ENCODE data around the gene MYOCD.

MYOCD gene

DNA sequence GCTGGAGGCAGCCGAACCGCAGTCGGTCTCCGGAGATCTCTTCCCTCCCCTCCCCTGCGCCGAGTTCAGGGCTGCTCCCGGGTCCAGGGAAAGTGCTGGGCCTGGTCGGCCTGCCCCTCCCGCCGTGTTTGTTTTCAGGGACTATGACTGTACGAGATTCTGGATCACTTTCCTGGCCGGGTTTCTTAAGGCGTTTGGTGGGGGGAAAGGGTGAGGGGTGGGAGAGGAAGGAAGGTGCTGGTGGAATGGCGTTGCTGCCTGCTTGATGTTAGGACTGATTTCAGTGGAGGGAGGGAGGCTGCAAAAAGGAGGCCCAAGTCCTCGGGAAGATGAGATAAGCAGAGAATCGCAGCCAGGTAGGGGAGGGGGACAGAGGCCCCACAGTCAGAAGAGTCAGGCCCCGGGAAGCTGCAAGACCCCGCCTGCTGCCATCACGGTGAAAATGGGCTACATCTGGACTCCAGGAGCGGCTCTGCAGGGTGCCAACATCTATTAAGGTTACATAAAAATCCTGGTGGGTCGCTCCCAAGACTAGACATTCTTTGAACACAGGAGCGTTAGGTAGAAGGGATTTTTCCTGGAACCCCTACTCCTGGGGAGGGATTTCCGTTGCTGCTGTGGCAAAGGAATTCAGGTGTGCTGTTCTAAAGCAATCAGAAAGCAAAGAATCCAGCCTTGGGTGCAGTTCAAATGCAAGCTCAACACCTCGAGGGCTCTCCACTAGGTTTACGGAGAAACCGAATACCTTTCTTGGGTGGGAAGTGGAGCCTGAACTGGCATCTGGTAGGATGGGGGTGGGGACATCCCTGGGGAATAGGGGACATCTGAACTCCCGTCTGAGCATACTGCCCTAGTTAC is 124.8 kb downstream of the MYOCD start:
- H3K9me3 ChIP-seq (ENCODE audit: control insufficient read depth, low read length) = no peaks in the 10 kb centered on the region
- H3K4me3 ChIP-seq (ENCODE audit: extremely low read depth, insufficient read depth, low read length, poor library complexity, severe bottlenecking) = peak overlapping the region; percentile 65
- H3K27ac ChIP-seq (ENCODE audit: low read depth, low read length, severe bottlenecking) = no peak overlapping the region
- WGBS, 2 experiments (ENCODE audit: insufficient coverage in 2 of 2) = 8 to 13% methylated on average over 22 to 23 of the region's 27 CpGs
- no peaks in the 10 kb centered on the region for H3K36me3 ChIP-seq (ENCODE audit: control insufficient read depth, insufficient read depth, low read length)
- H3K4me1 ChIP-seq (ENCODE audit: control insufficient read depth, insufficient read depth, low read length, poor library complexity, severe bottlenecking) = no peaks in the 10 kb centered on the region

GRCh38 chr17:12794919-12795532 is 129.3 kb downstream of the MYOCD start:
- Histone ChIP-seq H3K36me3 (ENCODE audit: control insufficient read depth, insufficient read depth, low read length) (no peaks in the 10 kb centered on the region), H3K9me3 (ENCODE audit: control insufficient read depth, low read length) (no peaks in the 10 kb centered on the region), H3K4me3 (ENCODE audit: extremely low read depth, insufficient read depth, low read length, poor library complexity, severe bottlenecking) (no peak overlapping the region), H3K27ac (ENCODE audit: low read depth, low read length, severe bottlenecking) (peak overlapping the region; percentile 66), H3K4me1 (ENCODE audit: control insufficient read depth, insufficient read depth, low read length, poor library complexity, severe bottlenecking) (no peaks in the 10 kb centered on the region)
- 85 to 93% methylated on average over 3 to 5 of the region's 6 CpGs for WGBS, 2 experiments (ENCODE audit: insufficient coverage in 2 of 2)

GRCh38 chr17:12800855-12801365 is 135.2 kb downstream of the MYOCD start:
- H3K9me3 ChIP-seq (ENCODE audit: control insufficient read depth, low read length) = no peaks in the 10 kb centered on the region
- no peaks in the 10 kb centered on the region for H3K36me3 ChIP-seq (ENCODE audit: control insufficient read depth, insufficient read depth, low read length)
- no peak overlapping the region for H3K4me3 ChIP-seq (ENCODE audit: extremely low read depth, insufficient read depth, low read length, poor library complexity, severe bottlenecking)
- H3K4me1 ChIP-seq (ENCODE audit: control insufficient read depth, insufficient read depth, low read length, poor library complexity, severe bottlenecking) = no peaks in the 10 kb centered on the region
- no peak overlapping the region for H3K27ac ChIP-seq (ENCODE audit: low read depth, low read length, severe bottlenecking)
- no CpG with 5 or more reads among the region's 3 CpGs for WGBS, 2 experiments (ENCODE audit: insufficient coverage in 2 of 2)

DNA sequence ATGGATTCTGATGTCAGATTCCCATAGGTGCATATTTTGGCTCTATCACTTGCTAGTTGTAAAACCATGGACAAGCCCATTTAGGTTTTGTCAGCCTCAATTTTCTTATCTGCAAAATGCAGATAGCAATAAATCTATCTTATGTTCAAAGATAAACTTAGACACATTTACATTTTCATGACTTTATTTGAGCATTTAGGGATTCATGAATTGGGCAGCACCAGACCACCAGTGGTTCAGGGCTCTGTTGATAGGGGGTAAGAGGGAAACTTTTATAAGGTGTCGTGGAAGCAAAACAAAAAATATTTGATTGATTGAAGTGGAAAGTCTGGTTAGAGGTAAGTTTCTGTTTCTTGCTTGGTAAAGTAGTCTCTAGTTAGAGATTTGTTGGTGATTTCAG is 140.9 kb downstream of the MYOCD start:
- Histone ChIP-seq H3K27ac (ENCODE audit: low read depth, low read length, severe bottlenecking) (no peak overlapping the region), H3K4me1 (ENCODE audit: control insufficient read depth, insufficient read depth, low read length, poor library complexity, severe bottlenecking) (no peaks in the 10 kb centered on the region), H3K4me3 (ENCODE audit: extremely low read depth, insufficient read depth, low read length, poor library complexity, severe bottlenecking) (no peak overlapping the region), H3K9me3 (ENCODE audit: control insufficient read depth, low read length) (peaks cover 17% of the 10 kb centered on the region), H3K36me3 (ENCODE audit: control insufficient read depth, insufficient read depth, low read length) (no peaks in the 10 kb centered on the region)
- WGBS, 2 experiments (ENCODE audit: insufficient coverage in 2 of 2) = 88 to 100% methylated on average over 1 of the region's 1 CpG

- no peak overlapping the region for H3K27ac ChIP-seq (ENCODE audit: low read depth, low read length, severe bottlenecking)
- peaks cover 17% of the 10 kb centered on the region for H3K9me3 ChIP-seq (ENCODE audit: control insufficient read depth, low read length)
- WGBS, 2 experiments (ENCODE audit: insufficient coverage in 2 of 2) = 90 to 91% methylated on average over 3 of the region's 3 CpGs
- no peaks in the 10 kb centered on the region for H3K36me3 ChIP-seq (ENCODE audit: control insufficient read depth, insufficient read depth, low read length)
- no peaks in the 10 kb centered on the region for H3K4me1 ChIP-seq (ENCODE audit: control insufficient read depth, insufficient read depth, low read length, poor library complexity, severe bottlenecking)
- no peak overlapping the region for H3K4me3 ChIP-seq (ENCODE audit: extremely low read depth, insufficient read depth, low read length, poor library complexity, severe bottlenecking)
These were observed 143.0 kb downstream of the MYOCD start for GRCh38 chr17:12808723-12809122.

DNA sequence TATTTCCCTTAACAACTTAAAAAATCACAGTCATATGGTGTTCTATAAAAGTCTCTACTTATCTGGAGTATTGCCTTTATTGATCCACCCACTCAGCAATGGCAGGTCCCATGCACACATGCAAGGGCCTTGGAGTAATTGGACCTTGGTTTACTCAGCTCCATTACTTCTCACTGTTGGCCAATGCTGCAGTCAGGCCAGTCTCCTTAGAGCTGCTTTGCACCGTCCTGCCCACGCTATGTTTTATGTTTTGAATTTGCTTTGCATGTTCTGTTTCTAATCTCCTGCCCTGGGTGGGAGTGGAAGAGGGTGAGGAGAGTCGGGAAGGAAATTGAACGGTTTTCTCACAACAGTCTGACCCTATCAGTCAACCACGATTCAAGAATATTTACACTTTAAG is 147.2 kb downstream of the MYOCD start:
- no peaks in the 10 kb centered on the region for H3K36me3 ChIP-seq (ENCODE audit: control insufficient read depth, insufficient read depth, low read length)
- no peak overlapping the region for H3K27ac ChIP-seq (ENCODE audit: low read depth, low read length, severe bottlenecking)
- H3K4me3 ChIP-seq (ENCODE audit: extremely low read depth, insufficient read depth, low read length, poor library complexity, severe bottlenecking) = no peak overlapping the region
- H3K4me1 ChIP-seq (ENCODE audit: control insufficient read depth, insufficient read depth, low read length, poor library complexity, severe bottlenecking) = no peaks in the 10 kb centered on the region
- WGBS, 2 experiments (ENCODE audit: insufficient coverage in 2 of 2) = no CpG with 5 or more reads among the region's 5 CpGs
- H3K9me3 ChIP-seq (ENCODE audit: control insufficient read depth, low read length) = peaks cover 12% of the 10 kb centered on the region

DNA sequence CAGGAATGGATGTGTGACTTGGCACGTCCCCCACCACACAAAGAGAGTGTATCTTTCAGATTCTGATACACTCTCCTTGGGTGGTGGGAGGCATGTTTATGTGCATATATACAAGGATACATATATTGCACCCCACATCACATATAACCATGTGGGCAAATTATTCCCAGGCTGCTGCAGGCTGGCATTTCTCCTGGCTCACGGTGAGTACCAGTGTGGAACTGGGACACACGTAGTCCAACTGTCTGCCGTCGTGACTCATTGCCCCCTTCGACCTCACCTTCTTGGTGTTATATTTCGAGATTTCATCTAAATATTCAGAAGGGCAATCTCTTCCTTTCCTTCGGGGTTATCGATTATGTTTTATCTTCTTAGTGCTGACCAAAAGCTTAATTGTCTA is 148.0 kb downstream of the MYOCD start:
- no peaks in the 10 kb centered on the region for H3K36me3 ChIP-seq (ENCODE audit: control insufficient read depth, insufficient read depth, low read length)
- H3K4me1 ChIP-seq (ENCODE audit: control insufficient read depth, insufficient read depth, low read length, poor library complexity, severe bottlenecking) = no peaks in the 10 kb centered on the region
- peaks cover 4% of the 10 kb centered on the region for H3K9me3 ChIP-seq (ENCODE audit: control insufficient read depth, low read length)
- WGBS, 2 experiments (ENCODE audit: insufficient coverage in 2 of 2) = 89 to 98% methylated on average over 6 to 8 of the region's 9 CpGs
- no peak overlapping the region for H3K27ac ChIP-seq (ENCODE audit: low read depth, low read length, severe bottlenecking)
- H3K4me3 ChIP-seq (ENCODE audit: extremely low read depth, insufficient read depth, low read length, poor library complexity, severe bottlenecking) = no peak overlapping the region

- 100% methylated on average over 1 of the region's 2 CpGs for WGBS, 2 experiments (ENCODE audit: insufficient coverage in 2 of 2)
- Histone ChIP-seq H3K4me3 (ENCODE audit: extremely low read depth, insufficient read depth, low read length, poor library complexity, severe bottlenecking) (no peak overlapping the region), H3K4me1 (ENCODE audit: control insufficient read depth, insufficient read depth, low read length, poor library complexity, severe bottlenecking) (no peaks in the 10 kb centered on the region), H3K36me3 (ENCODE audit: control insufficient read depth, insufficient read depth, low read length) (no peaks in the 10 kb centered on the region), H3K27ac (ENCODE audit: low read depth, low read length, severe bottlenecking) (no peak overlapping the region), H3K9me3 (ENCODE audit: control insufficient read depth, low read length) (peaks cover 4% of the 10 kb centered on the region)
These were observed 149.0 kb downstream of the MYOCD start for GRCh38 chr17:12814718-12815117.

- 90 to 100% methylated on average over 2 of the region's 3 CpGs for WGBS, 2 experiments (ENCODE audit: insufficient coverage in 2 of 2)
- no peaks in the 10 kb centered on the region for H3K36me3 ChIP-seq (ENCODE audit: control insufficient read depth, insufficient read depth, low read length)
- H3K4me1 ChIP-seq (ENCODE audit: control insufficient read depth, insufficient read depth, low read length, poor library complexity, severe bottlenecking) = no peaks in the 10 kb centered on the region
- peaks cover 4% of the 10 kb centered on the region for H3K9me3 ChIP-seq (ENCODE audit: control insufficient read depth, low read length)
- H3K4me3 ChIP-seq (ENCODE audit: extremely low read depth, insufficient read depth, low read length, poor library complexity, severe bottlenecking) = no peak overlapping the region
- no peak overlapping the region for H3K27ac ChIP-seq (ENCODE audit: low read depth, low read length, severe bottlenecking)
These were observed 150.0 kb downstream of the MYOCD start for GRCh38 chr17:12815642-12816141.

Data from mesodermal cell (in vitro differentiated cells).